GM11168 (cell line): Measurements from ENCODE around the gene FUBP3.

Source experiments
- in situ Hi-C: fragments of 300-500 bp; cut with MboI; formaldehyde crosslinking; loops from one replicate; pipeline ENCODE4 v1.12.0; 2022; ENCODE audit warnings: low sequenced_read_pairs; ENCODE audit not compliant: unreplicated experiment

The FUBP3 gene

DNA sequence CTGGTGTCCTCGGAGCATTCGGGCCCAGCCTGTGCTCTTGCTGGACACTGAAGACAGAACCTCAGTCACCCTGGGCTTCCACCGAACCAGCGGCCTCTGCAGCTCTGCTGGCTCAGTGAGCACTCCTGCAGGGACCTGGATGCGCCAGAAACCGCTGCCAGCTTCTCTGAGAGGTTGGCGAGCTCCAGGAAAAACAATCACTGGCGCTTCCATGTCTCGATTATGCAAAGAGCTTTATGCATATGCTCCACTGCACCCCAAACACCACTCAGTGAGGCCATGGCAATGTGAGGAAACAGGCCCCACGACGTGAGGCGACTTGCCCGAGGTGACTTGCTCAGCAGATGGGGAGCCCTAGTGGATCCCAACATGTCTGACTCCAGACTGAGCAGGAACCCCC lies 96.0 kb downstream of the FUBP3 start:
- in situ Hi-C loops = loop anchor here (10.0 kb wide), 1 partner anchor 231 kb away; the partner anchor contains the start of gene ASS1

DNA sequence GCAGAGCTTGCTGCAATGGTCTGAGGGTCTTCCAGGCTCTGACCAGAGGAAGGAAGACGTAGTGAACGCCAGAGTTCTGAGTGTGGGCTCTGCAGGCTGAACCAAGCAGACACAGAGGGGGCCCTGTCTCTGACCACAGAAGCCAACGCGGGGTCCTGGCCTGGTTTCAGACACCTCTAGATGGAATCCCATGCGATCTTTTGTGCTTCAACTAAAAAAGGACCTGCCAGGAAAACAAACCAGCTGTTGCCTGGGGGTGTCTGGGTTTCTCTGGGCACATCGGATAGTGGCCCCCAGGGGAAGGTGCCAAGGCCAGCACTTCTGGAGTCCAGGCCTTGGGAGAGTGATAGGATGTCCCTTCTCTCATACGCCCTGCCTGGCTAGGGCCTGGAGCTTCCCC lies 97.9 kb downstream of the FUBP3 start:
- in situ Hi-C loops = loop anchor here (10.0 kb wide), 1 partner anchor 232 kb away; the partner anchor contains the start of gene ASS1

DNA sequence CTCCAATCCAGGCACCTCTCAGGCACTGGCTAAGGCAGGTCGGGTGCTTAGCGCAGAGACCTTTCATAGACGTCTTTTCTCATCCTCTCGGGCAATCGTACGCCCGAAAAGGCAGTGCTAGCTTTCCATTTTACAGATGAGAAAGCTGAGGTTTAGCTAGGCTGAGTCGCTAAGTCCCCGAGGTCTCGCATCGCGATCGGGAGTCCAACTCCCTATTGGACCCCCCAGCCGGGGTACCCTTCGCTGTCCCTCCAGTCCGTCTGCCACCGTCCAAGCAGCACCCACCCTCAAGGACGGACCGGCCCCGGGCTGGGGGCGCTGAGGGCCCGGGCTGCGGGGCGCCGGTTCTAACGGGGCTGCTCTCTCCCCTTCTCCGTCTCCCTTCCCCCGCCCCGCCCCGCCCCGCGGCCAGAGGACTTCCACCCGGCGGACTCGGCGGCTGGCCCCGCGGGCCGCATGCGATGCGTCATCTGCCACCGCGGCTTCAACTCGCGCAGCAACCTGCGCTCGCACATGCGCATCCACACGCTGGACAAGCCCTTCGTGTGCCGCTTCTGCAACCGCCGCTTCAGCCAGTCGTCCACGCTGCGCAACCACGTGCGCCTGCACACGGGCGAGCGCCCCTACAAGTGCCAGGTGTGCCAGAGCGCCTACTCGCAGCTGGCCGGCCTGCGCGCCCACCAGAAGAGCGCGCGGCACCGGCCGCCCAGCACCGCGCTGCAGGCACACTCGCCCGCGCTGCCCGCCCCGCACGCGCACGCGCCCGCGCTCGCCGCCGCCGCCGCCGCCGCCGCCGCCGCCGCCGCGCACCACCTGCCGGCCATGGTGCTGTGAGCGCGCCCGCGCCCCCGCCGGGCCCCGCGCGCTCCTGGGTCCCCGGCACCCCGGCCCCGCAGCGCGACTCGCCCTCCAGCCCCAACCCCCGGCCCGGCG lies 101.7 kb downstream of the FUBP3 start:
- in situ Hi-C loops = loop anchor here (10.0 kb wide), 1 partner anchor 206 kb away; no protein-coding TSS in a partner anchor

DNA sequence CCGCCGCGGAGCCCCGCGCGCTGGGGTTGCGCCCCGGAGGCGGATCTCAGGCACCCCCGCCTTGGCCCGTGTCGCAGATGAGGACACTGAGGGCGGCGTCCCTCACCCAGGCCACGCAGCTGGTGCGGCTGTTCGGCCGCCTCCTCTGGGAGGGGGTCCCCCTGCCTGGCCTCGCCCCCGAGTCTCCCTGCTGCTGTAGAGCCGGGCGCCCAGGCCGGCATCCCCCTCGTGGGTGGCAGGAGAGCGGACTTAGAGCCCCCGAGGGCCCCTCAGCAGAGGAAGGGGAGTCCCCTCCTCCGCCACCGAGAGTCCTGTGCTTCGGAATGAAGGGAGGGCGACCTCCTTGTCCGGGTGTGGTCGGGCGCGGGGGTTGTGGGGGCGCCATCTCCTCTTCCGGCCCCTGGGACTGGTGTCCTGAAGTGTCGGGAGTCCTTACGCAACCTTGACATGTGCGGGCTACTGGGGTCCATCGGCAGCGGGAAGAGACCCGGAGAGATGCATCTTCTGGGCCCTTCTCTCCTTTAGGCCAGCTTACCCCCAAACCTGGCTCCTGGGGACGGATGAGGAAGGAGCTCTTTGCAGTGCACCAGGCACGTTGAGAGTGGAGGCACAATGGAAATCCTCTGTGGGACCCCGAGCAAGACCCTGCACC lies 102.5 kb downstream of the FUBP3 start:
- in situ Hi-C loops = loop anchor here (10.0 kb wide), 1 partner anchor 207 kb away; no protein-coding TSS in a partner anchor

DNA sequence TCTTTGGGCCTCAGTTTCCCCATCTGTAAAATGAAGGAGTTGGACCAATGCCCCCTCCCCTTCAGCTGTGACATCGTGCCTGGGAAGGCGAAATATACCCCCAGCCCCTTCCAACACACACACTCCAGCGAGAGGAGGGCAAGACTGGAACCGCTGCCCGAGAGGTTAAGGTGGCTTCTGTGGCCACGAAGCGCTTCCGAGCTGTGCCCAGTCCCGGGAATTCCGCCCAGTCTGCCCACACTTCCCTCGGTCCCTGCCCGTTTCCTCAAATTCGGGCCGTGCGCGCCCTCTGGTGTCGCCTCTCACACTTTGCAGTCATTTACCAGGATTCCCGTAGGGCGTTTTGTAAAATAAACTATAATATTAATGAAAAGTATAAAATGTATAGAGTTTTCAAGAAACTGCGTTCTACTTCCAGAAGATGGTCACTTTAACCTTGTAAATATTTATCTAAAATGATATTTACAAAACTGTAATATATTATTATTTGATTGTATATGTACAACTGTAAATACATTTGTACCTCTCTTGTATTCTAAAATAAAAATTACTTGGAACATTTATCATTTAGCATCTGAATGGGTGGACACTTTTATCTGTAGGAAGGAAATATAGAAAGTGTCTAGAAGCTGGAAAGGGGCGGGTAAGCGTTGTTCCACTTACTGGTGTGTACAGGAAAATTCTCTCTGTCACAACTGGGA lies 103.2 kb downstream of the FUBP3 start:
- in situ Hi-C loops = loop anchor here (10.0 kb wide), 1 partner anchor 208 kb away; no protein-coding TSS in a partner anchor

DNA sequence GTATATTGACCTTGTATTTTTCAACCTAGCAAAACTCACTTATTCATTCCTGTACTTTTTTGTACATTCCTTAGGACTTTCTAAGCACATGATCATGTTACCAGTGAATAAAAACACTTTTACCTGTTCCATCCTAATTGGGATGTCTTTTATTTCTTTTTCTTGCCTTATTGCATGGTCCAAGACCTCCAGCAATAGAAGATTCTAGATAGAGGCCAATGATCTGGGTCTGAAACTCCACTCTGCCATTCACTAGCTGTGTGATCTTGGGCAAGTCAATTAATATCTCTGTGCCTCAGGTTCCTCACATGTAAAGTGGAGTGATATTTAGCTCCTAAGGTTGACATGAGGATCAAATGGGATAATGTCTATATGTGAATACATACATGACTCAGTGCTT lies 105.7 kb downstream of the FUBP3 start:
- in situ Hi-C loops = loop anchor here (10.0 kb wide), 1 partner anchor 210 kb away; no protein-coding TSS in a partner anchor

DNA sequence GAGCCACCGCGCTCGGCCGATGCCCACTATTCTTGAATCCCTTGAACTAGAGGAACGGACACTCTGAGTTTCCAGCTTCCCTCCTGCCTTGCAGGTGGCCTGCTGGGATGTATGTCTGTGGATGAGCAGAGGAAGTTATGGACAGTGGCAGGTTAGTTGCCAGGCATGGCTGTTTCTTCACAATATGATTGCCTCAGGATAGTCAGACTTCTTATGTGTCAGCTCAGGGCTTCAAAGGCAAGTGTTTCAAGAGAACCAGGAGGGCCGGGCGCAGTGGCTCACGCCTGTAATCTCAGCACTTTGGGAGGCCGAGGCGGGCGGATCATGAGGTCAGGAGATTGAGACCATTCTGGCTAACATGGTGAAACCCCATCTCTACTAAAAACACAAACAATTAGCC lies 106.6 kb downstream of the FUBP3 start:
- in situ Hi-C loops = loop anchor here (10.0 kb wide), 1 partner anchor 211 kb away; no protein-coding TSS in a partner anchor

GRCh38 chr9:130687615-130688014 lies 108.2 kb downstream of the FUBP3 start:
- in situ Hi-C loops = loop anchor here (10.0 kb wide), 1 partner anchor 213 kb away; no protein-coding TSS in a partner anchor
